A673 (cell line): Measurements from ENCODE around the gene ATPAF2. TPM values are rescaled to one million over a fixed set of nuclear protein-coding genes. Genes with fewer than 3 reads are reported as not detected.

ENCODE experiments used
- BruUV-seq: library from RNA; stranded (reverse); fragments of 400-500 nt; replicated peaks from 2 replicates; lab custom pipeline; 2021; lab: Mats Ljungman, UMichigan
- CTCF ChIA-PET: fragments of 300-600 bp; sonication (Branson Sonifier 250); formaldehyde crosslinking; loops from one replicate; lab custom pipeline; 2022; ENCODE audit warnings: antibody characterized with exemption; lab: Charles Lee
- POLR2A ChIA-PET: fragments of 300-600 bp; sonication (Branson Sonifier 250); formaldehyde crosslinking; loops from one replicate; lab custom pipeline; 2022; ENCODE audit warnings: antibody characterized with exemption; ENCODE audit not compliant: low non-redundant PET; lab: Charles Lee
- DNase-seq: peaks from one replicate; pipeline ENCODE4 v3.0.0-alpha.2; 2015; ENCODE audit warnings: low spot score
- H3K27ac ChIP-seq: fragments of 200-600 bp; sonication (generic); 2 replicates; pipeline ENCODE4 v1.5.1; 2016; ENCODE audit warnings: mixed run types, low read depth, mild to moderate bottlenecking, mixed read lengths, antibody characterized with exemption, low read length; ENCODE audit not compliant: poor library complexity, severe bottlenecking
- H3K27me3 ChIP-seq: fragments of 200-600 bp; sonication (generic); replicated peaks from 2 replicates; pipeline ENCODE4 v1.6.1; 2017; ENCODE audit warnings: mixed run types, low read depth, mild to moderate bottlenecking, mixed read lengths, antibody characterized with exemption, low read length; ENCODE audit not compliant: insufficient read depth, poor library complexity
- H3K36me3 ChIP-seq: fragments of 200-600 bp; sonication (generic); 2 replicates; pipeline ENCODE4 v1.6.1; 2016; ENCODE audit warnings: mixed run types, mild to moderate bottlenecking, mixed read lengths, antibody characterized with exemption, low read length; ENCODE audit not compliant: insufficient read depth, poor library complexity, severe bottlenecking
- H3K4me1 ChIP-seq: fragments of 200-600 bp; sonication (generic); 2 replicates; pipeline ENCODE4 v1.6.1; 2017; ENCODE audit warnings: mixed run types, mild to moderate bottlenecking, mixed read lengths, antibody characterized with exemption, low read length; ENCODE audit not compliant: insufficient read depth, poor library complexity, severe bottlenecking
- H3K4me3 ChIP-seq: fragments of 200-600 bp; sonication (generic); 2 replicates; pipeline ENCODE4 v1.5.1; 2016; ENCODE audit warnings: low read depth, mixed run types, mild to moderate bottlenecking, mixed read lengths, low read length; ENCODE audit not compliant: poor library complexity, severe bottlenecking
- H3K9me3 ChIP-seq: fragments of 200-600 bp; sonication (generic); 2 replicates; pipeline ENCODE4 v1.6.1; 2016; ENCODE audit warnings: mixed run types, low read depth, mild to moderate bottlenecking, mixed read lengths, antibody characterized with exemption, low read length; ENCODE audit not compliant: poor library complexity, severe bottlenecking
- EZH2 ChIP-seq: fragments of 200-600 bp; sonication (generic); IDR thresholded peaks from 2 replicates; pipeline ENCODE4 v1.6.1; 2017; ENCODE audit warnings: borderline replicate concordance, low read depth, mild to moderate bottlenecking, mixed read lengths, antibody characterized with exemption, low read length; ENCODE audit not compliant: poor library complexity, severe bottlenecking
- intact Hi-C: fragments of 100-400 bp; cut with micrococcal nuclease; formaldehyde crosslinking; loops from one replicate; pipeline ENCODE4 v1.10.0; 2022; ENCODE audit not compliant: unreplicated experiment
- total RNA-seq: library from RNA; stranded (reverse); gene quantifications from 2 replicates; pipeline ENCODE4 v1.2.3, GENCODE V29; 2021
- TF ChIP-seq, protein P1 (sequence below): fragments of 300-800, 200-600 bp; sonication (generic); conservative IDR thresholded peaks from 2 replicates; pipeline ENCODE4 v1.5.1; 2017; ENCODE audit warnings: low read depth, mild to moderate bottlenecking, antibody characterized with exemption, low read length, moderate library complexity, mixed read lengths

ATPAF2 gene
- total RNA-seq, 1 experiment from 2014 or later, result 30.5 TPM

DNA sequence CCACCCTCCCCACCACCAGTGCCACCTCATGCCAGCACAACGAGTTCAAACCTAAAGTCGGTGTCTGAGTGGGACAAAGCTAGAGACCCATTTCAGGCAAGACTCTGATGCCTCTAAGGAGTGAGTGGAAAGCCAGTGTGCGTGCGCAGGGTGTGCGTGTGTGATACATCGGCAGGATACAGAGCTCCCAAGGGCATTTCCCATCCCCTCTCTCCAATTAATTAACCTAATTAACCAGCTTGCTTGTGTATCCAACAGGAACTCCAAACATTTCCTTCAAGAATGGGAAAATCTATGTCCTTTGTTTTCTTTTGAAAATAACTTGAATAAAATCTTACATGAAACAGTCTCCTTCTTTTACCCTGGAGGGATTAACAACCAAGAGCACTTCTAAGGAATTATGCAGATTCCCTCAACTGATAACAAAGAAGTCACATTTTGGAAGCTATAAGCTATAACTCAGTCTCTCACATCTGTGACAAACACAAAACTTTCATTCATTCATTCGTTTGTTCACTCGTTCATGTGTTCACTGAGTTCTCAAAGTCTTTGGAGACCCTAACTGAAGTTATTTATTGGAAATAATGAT lies 9.9 kb downstream of the ATPAF2 start:
- peaks cover 25% of the 10 kb centered on the region for H3K4me1 ChIP-seq
- no peak for TF ChIP-seq EZH2
- TF ChIP-seq, protein P1, sequence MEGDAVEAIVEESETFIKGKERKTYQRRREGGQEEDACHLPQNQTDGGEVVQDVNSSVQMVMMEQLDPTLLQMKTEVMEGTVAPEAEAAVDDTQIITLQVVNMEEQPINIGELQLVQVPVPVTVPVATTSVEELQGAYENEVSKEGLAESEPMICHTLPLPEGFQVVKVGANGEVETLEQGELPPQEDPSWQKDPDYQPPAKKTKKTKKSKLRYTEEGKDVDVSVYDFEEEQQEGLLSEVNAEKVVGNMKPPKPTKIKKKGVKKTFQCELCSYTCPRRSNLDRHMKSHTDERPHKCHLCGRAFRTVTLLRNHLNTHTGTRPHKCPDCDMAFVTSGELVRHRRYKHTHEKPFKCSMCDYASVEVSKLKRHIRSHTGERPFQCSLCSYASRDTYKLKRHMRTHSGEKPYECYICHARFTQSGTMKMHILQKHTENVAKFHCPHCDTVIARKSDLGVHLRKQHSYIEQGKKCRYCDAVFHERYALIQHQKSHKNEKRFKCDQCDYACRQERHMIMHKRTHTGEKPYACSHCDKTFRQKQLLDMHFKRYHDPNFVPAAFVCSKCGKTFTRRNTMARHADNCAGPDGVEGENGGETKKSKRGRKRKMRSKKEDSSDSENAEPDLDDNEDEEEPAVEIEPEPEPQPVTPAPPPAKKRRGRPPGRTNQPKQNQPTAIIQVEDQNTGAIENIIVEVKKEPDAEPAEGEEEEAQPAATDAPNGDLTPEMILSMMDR, result no peak
- no peak overlapping the region for H3K27ac ChIP-seq
- POLR2A ChIA-PET, result no interaction called here
- H3K36me3 ChIP-seq, result no peaks in the 10 kb centered on the region
- no TSS peak for BruUV-seq
- H3K27me3 ChIP-seq, result no peaks in the 10 kb centered on the region
- intact Hi-C loops, result no loop called here
- H3K4me3 ChIP-seq, result no peak overlapping the region
- peak; percentile 9 for DNase-seq
- H3K9me3 ChIP-seq, result no peaks in the 10 kb centered on the region
- CTCF ChIA-PET, result interaction anchor here (0.6 kb wide), 1 partner anchor 142 kb away, joined by 4 read pairs; no protein-coding TSS in a partner anchor

DNA sequence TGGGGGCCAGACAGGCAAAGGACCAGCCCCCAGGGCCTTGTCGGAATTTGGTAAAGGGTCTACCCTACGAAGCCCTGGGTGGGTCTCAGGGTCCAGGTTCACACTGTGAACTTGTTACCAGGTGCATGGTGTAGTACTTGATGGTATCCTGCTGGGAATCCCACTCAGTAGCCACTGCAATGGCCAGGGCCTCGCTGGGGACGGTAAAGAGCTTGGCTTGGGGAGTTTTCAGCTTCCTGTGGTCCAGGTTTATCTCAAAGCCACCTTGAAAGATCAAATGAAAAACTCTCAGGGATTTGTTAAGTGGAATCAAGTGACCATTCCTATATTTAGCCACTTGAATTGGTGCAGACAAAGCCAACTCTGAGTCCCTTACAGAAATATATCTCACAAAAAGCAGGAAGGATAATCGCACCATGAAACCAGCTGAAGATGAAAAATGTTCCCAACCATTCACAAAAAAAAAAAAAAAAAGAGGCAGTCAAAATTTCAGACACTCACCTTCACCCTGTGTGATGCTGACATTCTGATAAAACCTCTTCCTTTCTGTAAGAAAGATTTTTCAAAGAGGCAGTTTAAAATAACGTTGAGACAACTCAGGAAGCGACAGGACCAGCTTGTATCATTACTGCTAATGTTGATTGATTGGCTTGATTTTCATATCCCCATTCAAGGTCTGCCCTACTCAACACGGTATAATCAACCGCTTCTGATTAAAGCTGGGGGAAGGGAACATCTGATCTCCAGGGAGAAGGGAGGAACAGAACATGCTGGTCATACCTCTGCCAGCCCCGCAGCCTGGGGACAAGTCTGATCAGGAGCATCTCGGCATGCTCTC lies 10.6 kb downstream of the ATPAF2 start:
- H3K36me3 ChIP-seq, result no peaks in the 10 kb centered on the region
- no peak overlapping the region for H3K27ac ChIP-seq
- no peaks in the 10 kb centered on the region for H3K9me3 ChIP-seq
- H3K4me1 ChIP-seq, result peaks cover 25% of the 10 kb centered on the region
- no peak for DNase-seq
- intact Hi-C loops, result no loop called here
- no TSS peak for BruUV-seq
- no peaks in the 10 kb centered on the region for H3K27me3 ChIP-seq
- CTCF ChIA-PET, result interaction anchor here (0.6 kb wide), 1 partner anchor 37 kb away, joined by 4 read pairs; no protein-coding TSS in a partner anchor
- POLR2A ChIA-PET, result no interaction called here
- TF ChIP-seq, protein P1, result no peak
- TF ChIP-seq EZH2, result no peak
- no peak overlapping the region for H3K4me3 ChIP-seq

DNA sequence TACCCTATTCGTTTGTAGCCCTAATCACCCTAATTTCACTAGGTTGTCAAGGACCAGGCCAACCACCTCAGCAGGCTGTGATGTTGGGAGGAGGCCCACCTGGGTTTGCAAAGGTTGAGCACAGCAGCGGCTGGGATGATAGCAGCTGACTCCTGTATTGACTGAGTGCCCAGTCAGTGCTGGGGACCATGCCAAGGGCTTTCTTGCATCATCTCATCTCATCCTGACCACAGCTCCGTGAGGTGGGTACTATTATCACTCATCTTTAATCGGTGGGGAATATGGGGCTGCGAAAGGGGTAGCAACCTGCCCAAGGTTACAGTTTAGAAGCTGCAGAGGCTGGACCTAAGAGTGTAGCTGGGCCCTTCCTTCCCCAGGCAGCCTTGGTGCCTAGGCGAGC lies 11.7 kb downstream of the ATPAF2 start:
- BruUV-seq, result no TSS peak

More for the DNA sequence above, 11.7 kb downstream of the ATPAF2 start:
- Histone ChIP-seq H3K36me3 (no peaks in the 10 kb centered on the region), H3K4me1 (peaks cover 25% of the 10 kb centered on the region), H3K27me3 (no peaks in the 10 kb centered on the region), H3K4me3 (no peak overlapping the region), H3K27ac (no peak overlapping the region), H3K9me3 (no peaks in the 10 kb centered on the region)
- TF ChIP-seq, protein P1, result no peak
- no peak for TF ChIP-seq EZH2
- intact Hi-C loops, result no loop called here
- POLR2A ChIA-PET, result no interaction called here
- no peak for DNase-seq
- CTCF ChIA-PET, result interaction anchor here (0.6 kb wide), 1 partner anchor 273 kb away, joined by 11 read pairs; no protein-coding TSS in a partner anchor
